Measurements from ENCODE around the gene PIGK.

DNA sequence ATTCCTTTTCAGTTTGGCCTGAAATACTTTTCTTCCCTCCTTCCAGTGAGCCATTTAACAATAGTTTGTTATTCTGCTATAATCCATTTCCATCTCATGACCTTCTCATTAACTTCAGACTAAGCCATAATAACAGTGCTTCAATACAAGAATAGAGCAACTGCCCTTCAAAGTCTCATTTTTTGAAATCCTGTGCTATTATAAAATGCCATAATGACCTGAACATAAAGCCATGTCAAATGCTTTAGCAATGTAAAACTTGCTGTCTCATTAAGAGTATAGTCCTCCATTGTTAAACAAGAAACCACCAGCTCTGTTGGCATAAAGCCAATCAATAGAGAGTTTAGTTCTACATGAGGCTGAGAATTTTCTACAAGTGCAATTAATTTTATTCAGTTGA lies 9.6 kb upstream of the PIGK start:
- TF ChIP-seq CTCF (IDR thresholded peaks at IDR 0.05) (no peak), POLR2A (IDR thresholded peaks at IDR 0.05) (no peak)
